Kidney epithelial cell (primary cell): Measurements from ENCODE around the gene FAM111A. TPM values are rescaled to one million over a fixed set of nuclear protein-coding genes. Genes with fewer than 3 reads are reported as not detected.

ENCODE experiments used
- DNase-seq: peaks from one replicate; pipeline ENCODE4 v3.0.0-alpha.2; 2010; ENCODE audit warnings: low read depth
- H3K27me3 ChIP-seq: 2 replicates; pipeline ENCODE4 v1.6.0; 2011; ENCODE audit warnings: low read length; ENCODE audit not compliant: control insufficient read depth, insufficient read depth
- H3K36me3 ChIP-seq: 2 replicates; pipeline ENCODE4 v1.5.1; 2011; ENCODE audit warnings: low read length; ENCODE audit not compliant: control insufficient read depth, insufficient read depth
- H3K4me3 ChIP-seq: 2 replicates; pipeline ENCODE4 v1.5.1; 2011; ENCODE audit warnings: low read depth, mild to moderate bottlenecking, control low read depth, low read length
- CTCF ChIP-seq: IDR thresholded peaks from 2 replicates; pipeline ENCODE4 v1.5.1; 2011; ENCODE audit warnings: mild to moderate bottlenecking, moderate library complexity, low read length, control low read depth, inconsistent platforms; ENCODE audit not compliant: insufficient read depth, poor library complexity, severe bottlenecking
- total RNA-seq: library from RNA; depleted of rRNA; stranded (reverse); fragments of >200 nt; gene quantifications from 2 replicates; pipeline ENCODE4 v1.2.3, GENCODE V29; 2015

FAM111A gene
- total RNA-seq, 1 donor from 2014 or later = 27.2 TPM

- DNase-seq = no peak
- Histone ChIP-seq H3K27me3 (no peaks in the 10 kb centered on the region), H3K4me3 (no peak overlapping the region), H3K36me3 (no peaks in the 10 kb centered on the region)
- peak; percentile 62 for TF ChIP-seq CTCF
Measured at GRCh38 chr11:59186130-59186594, 43.5 kb downstream of the FAM111A start.

- Histone ChIP-seq H3K36me3 (no peaks in the 10 kb centered on the region), H3K4me3 (no peak overlapping the region), H3K27me3 (no peaks in the 10 kb centered on the region)
- no peak for DNase-seq
- no peak for TF ChIP-seq CTCF
Measured at GRCh38 chr11:59187035-59187434, 44.4 kb downstream of the FAM111A start.

DNA sequence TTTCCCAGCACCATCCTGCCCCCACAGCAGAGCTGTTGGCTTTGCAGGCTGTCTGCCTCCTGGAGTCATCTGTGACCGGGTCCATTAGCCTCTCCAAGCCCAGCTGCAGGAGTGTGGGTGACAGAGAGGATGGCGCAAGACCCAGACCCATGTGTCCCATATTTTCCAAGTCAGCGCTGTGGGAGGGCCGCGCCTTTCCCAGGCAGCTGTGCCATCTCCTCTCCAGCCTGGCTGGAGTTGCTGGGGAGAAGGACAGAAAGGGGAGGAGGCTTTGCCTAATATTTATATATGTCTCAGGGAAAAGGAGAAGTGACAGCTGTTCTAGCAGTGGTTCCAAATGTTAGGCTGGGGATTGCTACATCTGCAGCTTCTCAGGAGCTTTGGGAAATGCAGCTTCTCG lies 44.9 kb downstream of the FAM111A start:
- no peak for TF ChIP-seq CTCF
- H3K36me3 ChIP-seq = no peaks in the 10 kb centered on the region
- DNase-seq = no peak

DNA sequence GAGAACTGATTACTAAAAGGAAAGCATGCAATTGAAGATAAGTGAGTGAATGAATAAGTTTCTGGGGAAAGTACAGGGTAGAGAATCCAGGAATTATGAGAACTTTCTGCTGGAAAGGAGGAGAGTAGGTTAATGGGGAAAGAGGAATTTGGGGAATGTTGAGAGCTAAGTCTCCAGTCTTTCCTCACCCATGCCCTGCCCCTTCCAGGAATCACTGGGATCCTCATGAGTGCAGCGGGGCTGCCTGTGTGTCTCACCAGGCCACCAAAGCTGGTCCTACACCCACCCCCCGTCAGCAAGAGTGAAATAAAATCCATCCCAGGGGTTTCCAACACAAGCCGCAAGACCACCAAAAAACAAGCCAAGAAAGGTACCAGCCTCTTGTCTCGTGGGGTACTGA lies 46.3 kb downstream of the FAM111A start:
- H3K36me3 ChIP-seq = no peaks in the 10 kb centered on the region
- H3K27me3 ChIP-seq = no peaks in the 10 kb centered on the region
- no peak for TF ChIP-seq CTCF
- DNase-seq = no peak
- H3K4me3 ChIP-seq = no peak overlapping the region

More for the DNA sequence above, 44.9 kb downstream of the FAM111A start:
- H3K27me3 ChIP-seq = no peaks in the 10 kb centered on the region
- no peak overlapping the region for H3K4me3 ChIP-seq

DNA sequence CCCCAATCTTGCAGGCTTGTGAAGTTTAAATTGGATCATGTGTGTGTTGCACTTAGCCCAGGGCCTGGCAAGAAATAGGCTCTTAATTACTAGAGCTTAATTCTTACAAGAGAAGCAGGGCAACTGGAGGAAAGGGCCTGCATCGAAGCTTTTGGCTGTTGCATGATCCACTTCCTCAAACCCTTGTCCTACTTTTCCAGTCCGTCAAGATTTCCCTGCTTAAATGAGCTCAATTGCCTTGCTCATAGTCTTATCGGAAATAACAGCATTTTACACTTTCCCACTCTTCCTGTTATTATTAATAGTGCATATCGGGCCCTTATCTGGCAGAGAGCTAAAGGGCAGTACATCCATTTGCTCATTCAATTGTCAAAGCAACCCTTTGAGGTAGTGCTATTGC lies 47.3 kb downstream of the FAM111A start:
- DNase-seq = no peak
- Histone ChIP-seq H3K36me3 (no peaks in the 10 kb centered on the region), H3K27me3 (no peaks in the 10 kb centered on the region), H3K4me3 (no peak overlapping the region)
- no peak for TF ChIP-seq CTCF

- Histone ChIP-seq H3K4me3 (no peak overlapping the region), H3K36me3 (no peaks in the 10 kb centered on the region), H3K27me3 (no peaks in the 10 kb centered on the region)
- DNase-seq = no peak
- no peak for TF ChIP-seq CTCF
Measured at GRCh38 chr11:59191095-59191494, 48.4 kb downstream of the FAM111A start.
